ENCODE results near the gene UBE3A. TPM values are rescaled to one million over a fixed set of nuclear protein-coding genes. Genes with fewer than 3 reads are reported as not detected.
"Not testable (repeated sequence)": the region's sequence is repeated elsewhere in the genome, so short reads cannot be mapped to it uniquely, and the experiment has no call there.

UBE3A gene
- total RNA-seq, 1 donor from 2014 or later = 103 TPM

GRCh38 chr15:25439369-25439836 is 579 bp upstream of the UBE3A start:
- DNase-seq (ENCODE audit: low read depth) = peak; percentile 42

- peak; percentile 77 for DNase-seq (ENCODE audit: low read depth)
Measured at GRCh38 chr15:25437777-25438600, 835 bp downstream of the UBE3A start.

- DNase-seq (ENCODE audit: low read depth) = no peak
Measured at GRCh38 chr15:25436707-25437106, 2.1 kb downstream of the UBE3A start.

GRCh38 chr15:25435474-25436243 is 3.2 kb downstream of the UBE3A start:
- no peak for DNase-seq (ENCODE audit: low read depth)

GRCh38 chr15:25433118-25433865 is 5.5 kb downstream of the UBE3A start:
- DNase-seq (ENCODE audit: low read depth) = no peak

- DNase-seq (ENCODE audit: low read depth) = no peak
Measured at GRCh38 chr15:25431836-25432561, 6.8 kb downstream of the UBE3A start.

- no peak for DNase-seq (ENCODE audit: low read depth)
Measured at GRCh38 chr15:25427861-25428260, 11.0 kb downstream of the UBE3A start.

- no peak for DNase-seq (ENCODE audit: low read depth)
Measured at GRCh38 chr15:25426896-25427610, 11.8 kb downstream of the UBE3A start.

GRCh38 chr15:25424073-25424472 is 14.8 kb downstream of the UBE3A start:
- DNase-seq (ENCODE audit: low read depth) = no peak

GRCh38 chr15:25422021-25422420 is 16.8 kb downstream of the UBE3A start:
- no peak for DNase-seq (ENCODE audit: low read depth)

GRCh38 chr15:25418202-25418601 is 20.6 kb downstream of the UBE3A start:
- DNase-seq (ENCODE audit: low read depth) = no peak

GRCh38 chr15:25417604-25418003 is 21.2 kb downstream of the UBE3A start:
- DNase-seq (ENCODE audit: low read depth) = no peak

- DNase-seq (ENCODE audit: low read depth) = no peak
Measured at GRCh38 chr15:25416693-25417092, 22.1 kb downstream of the UBE3A start.

- no peak for DNase-seq (ENCODE audit: low read depth)
Measured at GRCh38 chr15:25415707-25416106, 23.1 kb downstream of the UBE3A start.

- no peak for DNase-seq (ENCODE audit: low read depth)
Measured at GRCh38 chr15:25415217-25415616, 23.6 kb downstream of the UBE3A start.

- DNase-seq (ENCODE audit: low read depth) = no peak
Measured at GRCh38 chr15:25410649-25411048, 28.2 kb downstream of the UBE3A start.

GRCh38 chr15:25409731-25410130 is 29.1 kb downstream of the UBE3A start:
- not testable (repeated sequence) for DNase-seq (ENCODE audit: low read depth)

- no peak for DNase-seq (ENCODE audit: low read depth)
Measured at GRCh38 chr15:25408929-25409328, 29.9 kb downstream of the UBE3A start.

- DNase-seq (ENCODE audit: low read depth) = no peak
Measured at GRCh38 chr15:25408428-25408827, 30.4 kb downstream of the UBE3A start.

GRCh38 chr15:25407950-25408349 is 30.9 kb downstream of the UBE3A start:
- DNase-seq (ENCODE audit: low read depth) = no peak

Data from myocyte (in vitro differentiated cells).